Stimulated activated CD8-positive, alpha-beta memory T cell treated with anti-CD3 and anti-CD28 coated beads, Interleukin-7, amount 100 ng/mL, for 24 hours (primary cell): Measurements from ENCODE around the gene TGFBR1.
"Not testable (repeated sequence)": the region's sequence is repeated elsewhere in the genome, so short reads cannot be mapped to it uniquely, and the experiment has no call there.

Experiments
- DNase-seq: peaks from one replicate; pipeline ENCODE4 v3.0.0-alpha.2; 2020; ENCODE audit warnings: low read depth

The TGFBR1 gene

GRCh38 chr9:99076030-99076429, 28.9 kb upstream of the TGFBR1 start:
- DNase-seq, result no peak

DNA sequence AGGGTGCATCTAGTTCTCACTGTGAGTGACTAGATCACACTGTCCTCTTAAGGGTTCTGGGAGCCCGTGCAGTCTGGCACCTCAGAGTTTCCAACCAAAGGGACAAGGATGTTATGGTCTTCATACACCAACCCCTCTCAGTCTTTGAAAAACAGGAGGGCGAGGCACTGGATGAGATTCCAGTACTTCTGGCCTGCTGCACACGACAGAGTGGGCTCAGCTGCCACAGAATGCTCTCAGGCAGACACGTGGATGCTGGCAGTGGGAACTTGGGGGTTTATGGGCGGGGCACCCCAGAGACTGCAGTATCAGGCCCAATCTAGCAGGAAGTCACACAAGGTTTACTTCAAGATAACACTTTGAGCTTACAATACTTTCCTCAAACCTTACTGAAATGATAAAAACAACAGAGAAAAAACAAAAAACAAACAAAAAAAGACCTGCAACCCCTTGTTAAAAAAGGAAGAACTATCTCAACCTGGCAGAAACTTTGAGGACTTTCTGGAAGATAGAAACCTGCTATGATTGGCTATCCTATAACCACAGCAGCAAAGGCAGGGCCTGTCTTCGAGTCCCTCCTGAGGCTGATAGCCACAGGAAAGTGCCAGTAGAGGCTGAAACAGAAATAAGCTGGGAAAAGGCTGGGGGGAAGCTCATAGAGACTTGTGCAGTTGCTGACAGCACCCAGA, 28.3 kb upstream of the TGFBR1 start:
- no peak for DNase-seq

DNA sequence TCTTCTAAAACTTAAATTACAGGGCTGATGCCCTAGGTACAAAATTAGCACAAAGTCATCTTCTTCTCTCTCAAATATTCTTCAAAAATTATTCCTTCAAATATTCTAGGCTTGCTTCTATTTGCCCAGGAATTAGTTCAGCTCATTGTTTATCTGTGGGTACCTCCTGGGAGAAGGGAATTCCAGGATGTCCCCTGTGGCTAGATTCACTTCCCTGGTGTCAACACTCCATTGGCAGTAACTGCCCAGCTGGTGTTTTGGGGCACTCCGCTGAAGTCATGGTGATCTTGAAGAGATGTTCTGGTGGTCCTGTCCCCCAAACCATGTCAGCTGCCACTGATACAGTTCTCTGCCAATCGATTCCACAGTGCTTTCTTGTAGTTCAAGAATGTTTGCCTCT, 26.2 kb upstream of the TGFBR1 start:
- DNase-seq, result no peak

GRCh38 chr9:99079542-99079941, 25.4 kb upstream of the TGFBR1 start:
- DNase-seq, result no peak

- no peak for DNase-seq
These were observed 21.9 kb upstream of the TGFBR1 start for GRCh38 chr9:99083051-99083450.

DNA sequence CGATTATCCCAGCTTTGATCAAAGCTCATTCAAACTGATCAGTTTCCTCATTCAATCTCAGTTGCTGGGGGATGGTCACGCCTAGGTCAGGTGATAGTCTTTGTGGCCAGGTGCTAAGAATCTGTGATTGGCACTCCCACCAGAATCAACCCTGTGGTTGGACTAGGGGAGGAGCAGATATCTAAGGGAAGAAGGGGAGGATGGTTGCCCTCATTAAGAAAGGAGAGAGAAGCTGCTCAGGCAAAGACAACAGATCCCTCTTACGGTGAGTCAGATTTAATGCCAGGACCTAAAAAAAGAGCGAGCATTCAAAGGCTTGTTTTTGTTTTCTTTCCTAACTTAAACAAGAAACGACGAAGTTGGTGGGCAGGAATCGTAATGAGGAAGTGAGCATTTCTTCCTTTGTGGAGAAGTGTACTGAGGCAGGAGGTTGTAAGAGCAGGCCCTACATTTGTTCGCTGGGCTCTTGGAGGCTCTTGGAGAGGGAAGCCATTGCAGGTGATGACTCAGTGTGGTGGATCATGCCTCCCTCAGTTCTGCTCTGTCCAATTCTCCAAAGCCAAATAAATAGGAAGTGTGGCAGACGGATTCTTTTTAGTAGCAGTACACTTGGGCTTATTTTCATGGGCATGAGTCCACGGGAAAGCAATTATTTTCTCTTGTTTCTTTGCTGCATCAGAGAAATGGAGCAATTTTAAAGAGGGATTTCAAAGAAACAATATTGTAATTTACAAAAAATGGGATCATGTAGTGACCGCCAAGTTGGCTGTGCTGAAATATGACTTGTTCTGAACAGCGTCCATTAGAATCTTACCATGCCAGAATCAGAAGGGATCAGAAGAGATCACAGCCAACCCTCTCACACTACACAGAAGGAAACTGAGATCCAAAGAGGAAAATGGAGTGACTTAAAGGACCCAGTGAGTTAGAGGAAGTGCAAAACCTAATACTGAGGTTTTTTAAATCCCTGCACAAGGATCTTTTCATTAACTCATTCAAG, 18.7 kb upstream of the TGFBR1 start:
- DNase-seq, result no peak

DNA sequence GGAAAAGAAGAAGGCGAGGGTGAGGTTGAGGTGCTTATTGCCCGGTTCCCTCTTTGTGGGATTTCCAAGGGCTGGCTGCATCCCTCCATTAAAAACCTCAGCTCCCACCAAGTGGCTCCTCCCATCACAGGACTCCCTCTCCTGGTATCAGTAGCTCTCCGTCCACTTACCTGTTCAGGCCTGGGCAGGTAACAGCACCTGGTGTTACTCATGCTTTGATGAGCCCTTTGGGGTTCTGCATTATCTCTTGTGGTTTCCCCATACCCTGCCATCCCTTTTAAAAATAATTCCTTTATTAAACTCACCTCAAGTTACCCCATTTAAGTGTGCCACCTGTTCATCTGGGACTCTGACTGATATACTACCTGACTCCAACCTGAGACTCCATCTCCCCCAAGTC, 17.5 kb upstream of the TGFBR1 start:
- DNase-seq, result no peak

DNA sequence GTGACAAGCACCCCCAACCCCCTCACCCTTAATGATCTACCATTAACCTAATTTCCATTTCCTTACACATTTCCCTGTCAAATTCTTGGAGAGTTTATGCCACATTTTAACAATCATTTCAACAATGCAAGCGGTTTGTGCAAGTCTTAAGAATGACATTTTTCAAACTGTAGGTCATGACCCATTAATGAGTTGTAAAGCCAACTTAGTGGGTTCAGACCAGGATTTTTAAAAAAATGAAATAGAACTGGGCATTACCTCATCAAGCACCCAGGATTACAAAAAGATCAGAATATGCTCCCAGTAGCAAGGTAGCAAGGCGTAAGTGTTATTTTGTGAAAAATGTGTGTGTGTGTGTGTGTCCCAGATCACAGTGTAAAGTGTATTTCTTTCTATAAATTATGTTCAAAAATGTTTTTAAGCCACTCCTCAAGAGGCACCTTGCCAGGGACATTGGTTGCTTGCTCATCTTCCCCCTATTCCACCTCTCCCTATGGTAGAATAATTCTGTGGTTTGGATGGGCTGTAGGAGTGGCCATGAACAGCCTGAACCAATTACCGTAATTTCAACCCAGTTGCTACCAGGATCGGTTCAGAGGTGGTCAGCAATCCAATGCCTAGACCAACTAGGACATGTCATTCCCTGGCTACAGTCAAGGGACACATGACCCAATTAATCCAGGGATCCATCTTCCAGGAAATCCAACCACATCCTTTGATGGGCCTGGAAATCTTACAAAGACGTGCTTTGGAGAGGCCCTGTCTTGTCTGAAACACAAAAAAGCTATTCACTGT, 14.4 kb upstream of the TGFBR1 start:
- no peak for DNase-seq

DNA sequence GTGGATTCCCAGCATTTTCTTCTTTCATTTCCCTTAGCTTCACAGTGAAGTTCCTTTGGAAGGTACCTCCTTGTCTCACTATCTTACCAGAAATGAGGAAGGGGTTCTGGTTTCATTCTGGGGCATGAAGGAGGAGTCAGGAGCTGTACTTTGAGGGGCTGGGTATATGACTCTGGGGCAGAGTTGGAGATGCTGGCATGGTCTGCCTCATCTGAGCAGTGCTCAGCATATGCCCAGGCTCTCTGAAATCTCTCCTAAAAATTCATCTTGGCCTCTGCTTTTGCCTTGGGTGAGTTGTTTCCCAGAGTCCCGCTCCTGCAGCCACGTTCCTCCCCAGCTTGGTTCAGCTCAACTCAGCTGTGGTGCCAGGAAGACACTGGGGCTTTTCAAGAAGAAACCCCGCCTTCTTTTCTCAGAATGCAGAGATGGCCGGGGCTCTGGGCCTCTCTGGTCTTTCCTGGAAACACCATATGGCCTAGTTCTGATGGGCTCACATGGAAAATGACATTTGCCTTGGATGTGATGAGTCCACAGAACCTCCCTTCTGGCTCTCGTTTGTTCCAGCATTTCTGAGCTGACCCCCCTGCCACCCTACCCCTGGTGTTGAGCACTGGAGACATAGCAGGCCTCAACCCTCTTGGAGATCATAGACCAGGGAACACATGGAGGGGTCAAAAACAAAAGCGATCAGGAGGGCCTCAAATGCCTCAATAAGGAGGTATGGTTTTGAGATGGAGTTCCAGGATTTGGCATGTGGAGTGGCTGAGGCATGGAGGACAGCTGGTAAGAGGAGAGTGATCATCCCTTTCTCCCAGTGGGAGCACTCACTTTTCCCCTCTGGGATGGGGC, 12.0 kb upstream of the TGFBR1 start:
- no peak for DNase-seq

GRCh38 chr9:99093492-99093791, 11.5 kb upstream of the TGFBR1 start:
- no peak for DNase-seq

DNA sequence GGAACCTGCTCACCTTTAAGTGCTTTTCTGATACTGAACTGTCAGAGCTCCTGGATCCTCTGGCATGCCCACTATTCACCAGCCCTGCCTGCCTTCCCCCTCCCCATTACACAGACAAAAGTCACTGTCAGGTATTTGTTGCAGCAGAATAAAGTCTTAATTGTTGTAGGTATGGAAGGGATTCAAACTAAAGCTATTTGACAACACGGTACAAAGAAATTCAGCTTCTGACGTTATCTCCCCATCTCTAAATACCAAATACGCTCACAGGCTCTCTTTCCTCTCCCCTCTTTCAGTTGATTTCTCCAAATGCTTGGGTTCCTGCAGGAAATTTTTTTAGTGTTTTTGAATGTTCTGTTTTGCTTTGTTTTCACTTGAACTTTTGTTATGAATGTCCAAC, 9.3 kb upstream of the TGFBR1 start:
- DNase-seq, result no peak

DNA sequence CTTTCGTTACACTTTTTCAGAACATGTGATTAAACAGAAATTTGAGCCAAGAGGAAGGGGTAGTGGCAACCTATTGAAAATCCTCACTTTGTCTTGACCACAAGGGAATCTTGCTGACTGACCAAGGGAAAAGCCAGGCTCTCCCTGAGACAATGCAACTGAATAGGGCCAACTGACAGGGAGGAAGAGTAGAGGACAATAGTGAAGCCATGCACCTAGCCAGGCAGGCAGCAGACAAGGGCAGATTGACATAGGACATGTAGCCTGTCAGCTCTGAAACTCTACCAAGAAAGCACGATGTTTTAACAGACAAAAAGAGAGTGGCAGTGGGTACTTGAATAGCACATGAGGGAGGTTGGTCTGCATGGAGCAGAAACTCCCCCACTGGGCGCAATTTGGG, 8.5 kb upstream of the TGFBR1 start:
- no peak for DNase-seq

DNA sequence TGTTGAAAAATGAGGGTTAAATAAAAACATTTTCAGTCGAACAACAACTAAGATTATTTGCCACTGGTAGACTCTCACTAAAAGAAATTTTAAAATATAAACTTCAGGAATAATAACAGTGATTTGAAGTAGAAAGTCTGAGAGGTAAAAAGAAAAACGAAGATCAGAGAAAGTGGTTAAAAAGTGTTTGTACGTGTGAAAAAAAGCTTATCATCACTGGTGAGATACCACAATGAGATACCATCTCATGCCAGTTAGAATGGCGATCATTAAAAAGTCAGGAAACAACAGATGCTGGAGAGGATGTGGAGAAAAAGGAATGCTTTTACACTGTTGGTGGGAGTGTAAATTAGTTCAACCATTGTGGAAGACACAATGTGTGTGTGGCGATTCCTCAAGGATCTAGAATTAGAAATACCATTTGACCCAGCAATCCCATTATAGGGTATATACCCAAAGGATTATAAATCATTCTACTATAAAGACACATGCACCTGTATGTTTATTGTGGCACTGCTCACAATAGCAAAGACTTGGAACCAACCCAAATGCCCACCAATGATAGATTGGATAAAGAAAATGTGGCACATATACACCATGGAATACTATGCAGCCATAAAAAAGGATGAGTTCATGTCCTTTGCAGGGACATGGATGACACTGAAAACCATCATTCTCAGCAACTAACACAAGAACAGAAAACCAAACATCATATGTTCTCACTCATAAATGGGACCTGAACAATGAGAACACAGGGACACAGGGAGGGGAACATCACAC, 4.9 kb upstream of the TGFBR1 start:
- DNase-seq, result not testable (repeated sequence)

DNA sequence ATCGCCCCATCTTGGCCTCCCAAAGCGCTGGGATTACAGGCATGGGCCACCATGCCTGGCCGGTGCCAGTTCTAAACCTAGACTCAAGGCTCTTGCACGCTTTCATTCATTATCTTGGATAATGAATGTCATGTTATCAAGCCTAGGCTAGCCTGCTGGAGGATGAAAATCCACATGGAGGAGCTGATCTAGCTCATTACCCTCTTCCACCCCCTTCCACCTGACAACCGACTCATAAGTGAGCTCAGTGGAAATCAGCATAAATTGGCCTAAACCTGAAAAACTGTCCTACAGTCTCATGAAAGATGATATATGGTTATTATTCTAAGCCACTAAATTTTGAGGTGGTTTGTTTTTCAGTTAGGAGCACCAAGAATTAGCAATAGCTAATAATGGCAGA, 3.6 kb upstream of the TGFBR1 start:
- no peak for DNase-seq

DNA sequence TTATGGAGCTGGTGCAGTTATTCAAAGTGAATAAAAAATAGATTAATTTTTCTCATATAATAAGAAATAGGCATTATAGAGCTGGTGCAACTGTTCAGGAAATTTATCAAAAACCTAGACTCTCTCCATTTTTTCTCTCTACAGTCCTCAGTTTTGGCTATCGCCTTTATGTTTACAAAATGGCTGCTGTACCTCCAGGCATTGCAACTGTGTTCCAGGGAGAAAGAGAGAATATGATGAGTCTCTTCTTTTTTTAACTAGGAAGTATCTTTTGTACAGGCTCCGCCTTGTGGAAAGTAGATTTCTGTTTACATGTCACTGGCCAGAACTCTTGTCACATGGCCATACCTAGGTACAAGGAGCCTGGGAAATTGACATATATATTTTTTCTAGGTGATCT, 3.1 kb upstream of the TGFBR1 start:
- no peak for DNase-seq

GRCh38 chr9:99103054-99103895, 1.6 kb upstream of the TGFBR1 start:
- no peak for DNase-seq

DNA sequence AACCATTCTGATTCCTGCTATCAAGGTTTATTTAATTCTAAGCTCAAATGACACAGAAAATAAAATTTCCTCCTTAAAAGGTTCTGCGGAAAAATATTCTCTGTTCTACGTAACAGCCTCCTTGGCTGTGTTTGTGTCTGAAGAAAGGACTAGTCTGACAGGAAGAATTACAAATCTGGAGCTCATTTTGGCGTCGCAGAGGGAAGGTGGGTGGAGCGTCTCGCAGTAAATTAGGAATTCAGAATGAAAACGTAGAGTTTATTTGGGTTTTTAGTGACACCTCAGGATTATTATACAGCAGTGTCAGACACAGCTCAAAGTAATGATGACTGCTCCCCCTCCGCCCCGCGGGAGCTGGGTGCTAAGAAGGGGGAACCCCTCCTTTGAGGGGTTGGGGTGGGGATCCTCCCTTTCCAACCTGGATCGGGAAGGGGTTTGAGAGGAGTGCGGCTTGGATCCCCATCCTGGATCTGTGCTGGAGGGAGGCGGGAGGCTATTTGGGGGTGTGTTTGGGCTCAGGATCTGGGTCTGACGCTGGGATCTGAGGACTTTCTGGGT, 933 bp upstream of the TGFBR1 start:
- DNase-seq, result no peak

DNA sequence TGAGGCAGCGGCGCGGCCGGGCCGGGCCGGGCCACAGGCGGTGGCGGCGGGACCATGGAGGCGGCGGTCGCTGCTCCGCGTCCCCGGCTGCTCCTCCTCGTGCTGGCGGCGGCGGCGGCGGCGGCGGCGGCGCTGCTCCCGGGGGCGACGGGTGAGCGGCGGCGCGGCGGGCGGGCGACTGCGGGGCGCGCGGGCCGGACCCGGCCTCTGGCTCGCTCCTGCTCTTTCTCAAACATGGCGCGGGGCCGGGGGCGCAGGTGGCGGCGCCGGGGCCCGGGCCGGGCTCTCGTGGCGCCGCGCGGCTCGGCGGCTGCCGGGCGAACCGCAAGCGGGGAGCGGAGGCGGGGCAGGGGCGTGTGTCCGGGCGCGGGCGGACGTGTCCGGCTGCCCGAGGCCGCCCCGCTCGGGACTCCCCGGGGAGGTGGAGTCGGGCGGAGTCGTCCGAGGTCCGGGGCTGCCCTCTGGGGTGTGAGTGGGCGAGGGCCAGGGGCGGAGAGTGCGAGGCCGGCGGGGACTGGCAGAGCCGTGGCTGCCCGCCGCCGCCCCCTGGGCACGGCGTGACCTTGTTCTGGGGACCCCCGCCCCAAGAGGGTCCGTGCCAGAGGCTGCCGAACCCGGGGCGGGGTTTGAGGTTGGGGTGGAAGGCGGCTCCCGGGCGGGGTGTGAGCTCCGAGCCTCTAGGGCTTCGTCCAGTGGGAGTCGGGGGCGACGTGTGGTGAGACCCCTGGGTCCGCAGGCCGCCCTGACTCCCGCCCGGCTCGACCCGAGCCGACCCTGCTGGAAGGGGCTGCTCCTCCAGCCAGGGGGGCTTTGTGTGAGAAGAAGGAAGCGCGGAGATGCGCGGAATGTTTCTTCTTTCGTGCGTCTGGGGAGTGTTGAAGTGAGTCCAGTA, 485 bp downstream of the TGFBR1 start:
- no peak for DNase-seq

DNA sequence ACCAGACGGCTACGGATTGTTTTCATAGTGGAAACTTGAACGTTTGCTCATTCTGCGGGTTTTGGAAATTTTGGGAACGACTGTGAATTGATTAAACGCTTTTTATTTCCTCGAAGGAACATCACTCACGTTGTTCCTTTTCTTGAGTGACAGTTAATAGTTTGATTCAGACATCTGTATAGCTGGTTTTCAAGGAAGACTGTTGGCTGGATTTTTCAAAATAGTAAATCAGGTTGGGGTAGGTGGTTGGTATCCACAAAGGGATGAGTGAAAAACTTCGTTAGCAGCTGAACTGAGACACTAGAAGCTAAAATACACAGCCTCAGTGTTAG, 1.1 kb downstream of the TGFBR1 start:
- no peak for DNase-seq
